H9 (cell line): ENCODE data around the gene COPG1. TPM values are rescaled to one million over a fixed set of nuclear protein-coding genes. Genes with fewer than 3 reads are reported as not detected.

Experiments
- DNase-seq: peaks from one replicate; pipeline ENCODE4 v3.0.0-alpha.2; 2017
- H2AFZ ChIP-seq: one replicate; pipeline ENCODE4 v1.6.1; 2013; ENCODE audit warnings: mild to moderate bottlenecking, low read length, control low read depth, moderate library complexity
- H2AK5ac ChIP-seq: 2 replicates; pipeline ENCODE4 v1.6.1; 2013; ENCODE audit warnings: low read length, control low read depth, mixed read lengths; ENCODE audit not compliant: insufficient read length
- H2BK120ac ChIP-seq: one replicate; pipeline ENCODE4 v1.6.1; 2013; ENCODE audit warnings: low read depth, mild to moderate bottlenecking, low read length, control low read depth, inconsistent platforms; ENCODE audit not compliant: poor library complexity, severe bottlenecking
- H2BK12ac ChIP-seq: 2 replicates; pipeline ENCODE4 v1.6.1; 2013; ENCODE audit warnings: low read length, control low read depth, mixed read lengths, low read depth; ENCODE audit not compliant: insufficient read length
- H2BK15ac ChIP-seq: 2 replicates; pipeline ENCODE4 v1.6.1; 2013; ENCODE audit warnings: low read depth, low read length, control low read depth
- H2BK20ac ChIP-seq: one replicate; pipeline ENCODE4 v1.6.1; 2013; ENCODE audit warnings: low read depth, mild to moderate bottlenecking, low read length, control low read depth, inconsistent platforms; ENCODE audit not compliant: poor library complexity, severe bottlenecking
- H2BK5ac ChIP-seq: 2 replicates; pipeline ENCODE4 v1.6.1; 2013; ENCODE audit warnings: low read length, control low read depth, mixed read lengths; ENCODE audit not compliant: insufficient read length
- H3K14ac ChIP-seq: 2 replicates; pipeline ENCODE4 v1.6.1; 2013; ENCODE audit warnings: low read length, control low read depth; ENCODE audit not compliant: insufficient read depth
- H3K18ac ChIP-seq: 2 replicates; pipeline ENCODE4 v1.6.1; 2013; ENCODE audit warnings: low read depth, mild to moderate bottlenecking, mixed read lengths, low read length, control low read depth; ENCODE audit not compliant: insufficient read length
- H3K23ac ChIP-seq: 2 replicates; pipeline ENCODE4 v1.6.1; 2013; ENCODE audit warnings: low read length, control low read depth, mixed read lengths, low read depth; ENCODE audit not compliant: insufficient read length
- H3K23me2 ChIP-seq: 2 replicates; pipeline ENCODE4 v1.6.1; 2013; ENCODE audit warnings: low read depth, mild to moderate bottlenecking, mixed read lengths, low read length, control low read depth; ENCODE audit not compliant: insufficient read length, poor library complexity, severe bottlenecking
- H3K27ac ChIP-seq: 2 replicates; pipeline ENCODE4 v1.5.1; 2013; ENCODE audit warnings: low read length, control low read depth, mixed read lengths, low read depth; ENCODE audit not compliant: insufficient read length
- H3K27me3 ChIP-seq: 2 replicates; pipeline ENCODE4 v1.6.1; 2013; ENCODE audit warnings: low read length, control low read depth, inconsistent platforms; ENCODE audit not compliant: insufficient read depth
- H3K4ac ChIP-seq: 2 replicates; pipeline ENCODE4 v1.6.1; 2013; ENCODE audit warnings: low read depth, mild to moderate bottlenecking, control low read depth, inconsistent platforms, low read length, moderate library complexity
- H3K4me1 ChIP-seq: 2 replicates; pipeline ENCODE4 v1.6.1; 2013; ENCODE audit warnings: low read length, control low read depth, inconsistent platforms; ENCODE audit not compliant: insufficient read depth
- H3K4me2 ChIP-seq: 2 replicates; pipeline ENCODE4 v1.6.1; 2013; ENCODE audit warnings: low read length, control low read depth, mixed read lengths; ENCODE audit not compliant: insufficient read length, insufficient read depth
- H3K56ac ChIP-seq: 2 replicates; pipeline ENCODE4 v1.6.1; 2013; ENCODE audit warnings: low read depth, mild to moderate bottlenecking, mixed read lengths, low read length, control low read depth; ENCODE audit not compliant: insufficient read length
- H3K79me1 ChIP-seq: 2 replicates; pipeline ENCODE4 v1.6.1; 2013; ENCODE audit warnings: low read depth, mild to moderate bottlenecking, moderate library complexity, low read length, control low read depth, inconsistent platforms; ENCODE audit not compliant: insufficient read depth, poor library complexity, severe bottlenecking
- H3K79me2 ChIP-seq: 2 replicates; pipeline ENCODE4 v1.6.1; 2013; ENCODE audit warnings: low read length, control low read depth, inconsistent platforms; ENCODE audit not compliant: insufficient read depth
- H3K9ac ChIP-seq: 2 replicates; pipeline ENCODE4 v1.6.1; 2013; ENCODE audit warnings: low read length, control low read depth, mixed read lengths; ENCODE audit not compliant: insufficient read length; ENCODE audit errors: extremely low read depth
- H3K9me3 ChIP-seq: one replicate; pipeline ENCODE4 v1.6.1; 2013; ENCODE audit warnings: low read depth, low read length, inconsistent platforms; ENCODE audit not compliant: control insufficient read depth
- H3T11ph ChIP-seq: one replicate; pipeline ENCODE4 v1.6.1; 2013; ENCODE audit warnings: mild to moderate bottlenecking, low read length, control low read depth, inconsistent platforms
- H4K20me1 ChIP-seq: one replicate; pipeline ENCODE4 v1.6.1; 2013; ENCODE audit not compliant: control insufficient read depth, insufficient read length, insufficient read depth
- H4K5ac ChIP-seq: 2 replicates; pipeline ENCODE4 v1.6.1; 2013; ENCODE audit warnings: low read depth, mild to moderate bottlenecking, mixed read lengths, low read length, control low read depth; ENCODE audit not compliant: insufficient read length
- H4K8ac ChIP-seq: replicated peaks from 2 replicates; pipeline ENCODE4 v1.6.1; 2013; ENCODE audit warnings: low read length, control low read depth, mixed read lengths, low read depth; ENCODE audit not compliant: insufficient read length
- H4K91ac ChIP-seq: 2 replicates; pipeline ENCODE4 v1.6.1; 2013; ENCODE audit warnings: low read depth, mild to moderate bottlenecking, moderate library complexity, mixed read lengths, low read length, control low read depth; ENCODE audit not compliant: insufficient read length
- H3K27ac Mint-ChIP-seq, 3 experiments: 2 replicates in 2 of 3; 3 replicates in 1 of 3; pipeline ENCODE4 v1.8.0; 2020 to 2021; ENCODE audit warnings: mixed read lengths in 3 of 3, mild to moderate bottlenecking in 1 of 3, moderate library complexity in 1 of 3
- H3K27me3 Mint-ChIP-seq: 2 replicates; pipeline ENCODE4 v1.8.0; 2021; ENCODE audit warnings: low read depth, mild to moderate bottlenecking, moderate library complexity, mixed read lengths
- H3K36me3 Mint-ChIP-seq, 3 experiments: 2 replicates in 2 of 3; 3 replicates in 1 of 3; pipeline ENCODE4 v1.8.0; 2020 to 2021; ENCODE audit warnings: low read depth in 3 of 3, mixed read lengths in 3 of 3; ENCODE audit not compliant: insufficient read depth in 1 of 3
- H3K4me1 Mint-ChIP-seq, 2 experiments: 2 replicates each; pipeline ENCODE4 v1.8.0; 2020; ENCODE audit warnings: mixed read lengths in 2 of 2
- H3K4me3 Mint-ChIP-seq, 2 experiments: 2 replicates in 1 of 2; 3 replicates in 1 of 2; pipeline ENCODE4 v1.8.0; 2020 to 2021; ENCODE audit warnings: mild to moderate bottlenecking in 2 of 2, mixed read lengths in 2 of 2, moderate library complexity in 1 of 2
- H3K9me3 Mint-ChIP-seq, 2 experiments: 2 replicates in 1 of 2; 3 replicates in 1 of 2; pipeline ENCODE4 v1.8.0; 2020; ENCODE audit warnings: mild to moderate bottlenecking in 2 of 2, mixed read lengths in 2 of 2, moderate library complexity in 1 of 2
- WGBS: extraction: QIAGEN DNeasy Blood & Tissue Kit; methylation state at CpG from one replicate; pipeline ENCODE4 v1.1.7; 2013; ENCODE audit warnings: missing lambda C conversion rate, low lambda C conversion rate, mixed read lengths; ENCODE audit not compliant: insufficient read length; ENCODE audit errors: extremely low coverage; 5-methylcytosine and 5-hydroxymethylcytosine counted together
- total RNA-seq: library from RNA; stranded (reverse); gene quantifications from 2 replicates; pipeline ENCODE4 v1.2.1, GENCODE V29; 2021
- TF ChIP-seq, protein P1 (sequence below): fragments of 200-600 bp; sonication (generic); conservative IDR thresholded peaks from 3 replicates; pipeline ENCODE4 v1.8.0; 2021; ENCODE audit warnings: antibody characterized with exemption, mild to moderate bottlenecking

Gene COPG1
- total RNA-seq, 1 experiment from 2014 or later = 147 TPM

DNA sequence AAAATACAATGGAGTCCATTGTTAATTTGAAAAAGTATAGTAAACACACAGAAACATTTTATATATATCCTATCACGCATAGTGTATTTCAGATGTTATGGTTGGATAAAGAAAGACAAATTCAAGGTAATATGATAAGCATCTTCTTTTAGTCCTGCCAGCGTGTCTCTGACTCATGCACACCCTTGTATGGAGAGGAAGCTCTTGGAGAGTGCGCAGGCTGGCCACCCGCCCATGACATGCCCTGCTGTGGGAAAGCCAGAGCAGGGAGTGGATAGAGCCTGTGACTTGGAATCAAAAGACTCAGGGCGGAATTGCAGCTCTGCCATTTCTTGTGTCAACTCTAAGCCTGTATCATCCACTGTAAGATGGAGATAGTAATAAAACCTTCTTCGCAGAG is 23.0 kb upstream of the COPG1 start:
- no peaks in the 10 kb centered on the region for H3K9me3 ChIP-seq
- H3K23ac ChIP-seq = no peak overlapping the region
- H2AK5ac ChIP-seq = no peak overlapping the region
- Mint-ChIP-seq H3K27me3 (peaks cover 3% of the 10 kb centered on the region), H3K4me1 (peaks cover 20 to 23% of the 10 kb centered on the region in 2 experiments), H3K36me3 (no peaks in the 10 kb centered on the region), H3K4me3 (no peak overlapping the region), H3K9me3 (no peaks in the 10 kb centered on the region), H3K27ac (no peak overlapping the region)
- H2BK20ac ChIP-seq = no peak overlapping the region
- no peak overlapping the region for H2BK120ac ChIP-seq
- H2BK15ac ChIP-seq = no peak overlapping the region
- H3K79me1 ChIP-seq = no peaks in the 10 kb centered on the region
- H4K5ac ChIP-seq = no peak overlapping the region
- H3K9ac ChIP-seq = no peak overlapping the region
- H3K56ac ChIP-seq = no peak overlapping the region
- no peaks in the 10 kb centered on the region for H3K23me2 ChIP-seq
- no peak overlapping the region for H2AFZ ChIP-seq
- H3T11ph ChIP-seq = no peak overlapping the region
- no peak overlapping the region for H3K18ac ChIP-seq
- H3K27ac ChIP-seq = no peak overlapping the region
- no peak overlapping the region for H3K4ac ChIP-seq
- H3K4me1 ChIP-seq = peaks cover 4% of the 10 kb centered on the region; the same call in 1 of the 2 replicates
- H4K8ac ChIP-seq = no peak overlapping the region
- no CpG with 5 or more reads among the region's 6 CpGs for WGBS
- no peak overlapping the region for H2BK12ac ChIP-seq
- no peak for DNase-seq
- no peak overlapping the region for H2BK5ac ChIP-seq
- no peak overlapping the region for H3K4me2 ChIP-seq
- H4K20me1 ChIP-seq = no peaks in the 10 kb centered on the region
- no peaks in the 10 kb centered on the region for H3K79me2 ChIP-seq
- TF ChIP-seq, protein P1, sequence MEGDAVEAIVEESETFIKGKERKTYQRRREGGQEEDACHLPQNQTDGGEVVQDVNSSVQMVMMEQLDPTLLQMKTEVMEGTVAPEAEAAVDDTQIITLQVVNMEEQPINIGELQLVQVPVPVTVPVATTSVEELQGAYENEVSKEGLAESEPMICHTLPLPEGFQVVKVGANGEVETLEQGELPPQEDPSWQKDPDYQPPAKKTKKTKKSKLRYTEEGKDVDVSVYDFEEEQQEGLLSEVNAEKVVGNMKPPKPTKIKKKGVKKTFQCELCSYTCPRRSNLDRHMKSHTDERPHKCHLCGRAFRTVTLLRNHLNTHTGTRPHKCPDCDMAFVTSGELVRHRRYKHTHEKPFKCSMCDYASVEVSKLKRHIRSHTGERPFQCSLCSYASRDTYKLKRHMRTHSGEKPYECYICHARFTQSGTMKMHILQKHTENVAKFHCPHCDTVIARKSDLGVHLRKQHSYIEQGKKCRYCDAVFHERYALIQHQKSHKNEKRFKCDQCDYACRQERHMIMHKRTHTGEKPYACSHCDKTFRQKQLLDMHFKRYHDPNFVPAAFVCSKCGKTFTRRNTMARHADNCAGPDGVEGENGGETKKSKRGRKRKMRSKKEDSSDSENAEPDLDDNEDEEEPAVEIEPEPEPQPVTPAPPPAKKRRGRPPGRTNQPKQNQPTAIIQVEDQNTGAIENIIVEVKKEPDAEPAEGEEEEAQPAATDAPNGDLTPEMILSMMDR = no peak
- H4K91ac ChIP-seq = no peak overlapping the region
- no peak overlapping the region for H3K14ac ChIP-seq
- H3K27me3 ChIP-seq = no peaks in the 10 kb centered on the region
